Gastrocnemius medialis (tissue), 4 donors: ENCODE data around the gene C5orf52. TPM values are rescaled to one million over a fixed set of nuclear protein-coding genes. Genes with fewer than 3 reads are reported as not detected.

Experiments used
- ATAC-seq, 2 donors: fragments of 150-250 bp; one replicate each; pipeline ENCODE4 v1.9.1; 2016
- DNase-seq, 2 donors: peaks; one replicate each; pipeline ENCODE4 v3.0.0-alpha.2; 2019
- H3K27ac ChIP-seq, 4 donors: fragments of 200-600 bp; sonication (generic); 1 replicate in 1 of 4; 2 replicates in 3 of 4; pipeline ENCODE4 v1.5.1; 2016 to 2018; ENCODE audit warnings: mild to moderate bottlenecking in 2 of 4, moderate library complexity in 1 of 4
- H3K27me3 ChIP-seq, 3 donors: fragments of 200-600 bp; sonication (generic) in 2 of 3; 1 replicate in 1 of 3; 2 replicates in 2 of 3; pipeline versions ENCODE4 v1.5.1 to v1.6.0; 2016 to 2019; ENCODE audit warnings: mild to moderate bottlenecking in 1 of 3, moderate library complexity in 1 of 3
- H3K36me3 ChIP-seq, 2 donors: fragments of 200-600 bp; sonication (generic) in 1 of 2; one replicate each; pipeline ENCODE4 v1.5.1; 2017 to 2018
- H3K4me1 ChIP-seq, 2 donors: fragments of 200-600 bp; sonication (generic) in 1 of 2; one replicate each; pipeline ENCODE4 v1.5.1; 2016 to 2017; ENCODE audit warnings: mild to moderate bottlenecking in 2 of 2
- H3K4me3 ChIP-seq, 4 donors: fragments of 200-600 bp; sonication (generic) in 3 of 4; 1 replicate in 1 of 4; 2 replicates in 3 of 4; pipeline ENCODE4 v1.5.1; 2016 to 2019; ENCODE audit warnings: mild to moderate bottlenecking in 2 of 4
- H3K9me3 ChIP-seq, 3 donors: fragments of 200-600 bp; sonication (generic) in 2 of 3; 1 replicate in 1 of 3; 2 replicates in 2 of 3; pipeline ENCODE4 v1.5.1; 2016 to 2019
- POLR2A ChIP-seq, 2 donors: fragments of 450-650 bp; IDR thresholded peaks; one replicate each; pipeline ENCODE4 v1.6.1; 2017; ENCODE audit warnings: antibody characterized with exemption in 2 of 2, mild to moderate bottlenecking in 2 of 2, moderate library complexity in 2 of 2
- in situ Hi-C, 4 donors: fragments of 200-750 bp; cut with MboI; loops; one replicate each; pipeline versions ENCODE4 v1.15.0 to v1.8.0; 2017; ENCODE audit warnings: low sequenced_read_pairs in 4 of 4
- intact Hi-C: fragments of 100-400 bp; cut with DNase I; formaldehyde crosslinking; loops from one replicate; pipeline ENCODE4 v1.15.1; 2023; ENCODE audit warnings: low total_unique reads
- total RNA-seq, 4 donors: library from RNA; depleted of rRNA; stranded (reverse); fragments of >200 nt; gene quantifications; one replicate each; pipeline versions ENCODE4 v1.1.0 to v1.2.3, GENCODE V29; 2016
- TF ChIP-seq, protein P1 (sequence below), 5 experiments: fragments of 450-650 bp in 3 of 5; fragments of 200-600 bp in 2 of 5; sonication (generic) in 2 of 5; IDR thresholded peaks in 4 of 5; conservative IDR thresholded peaks in 1 of 5; 1 replicate in 4 of 5; 2 replicates in 1 of 5; pipeline ENCODE4 v1.5.1; 2016 to 2019; ENCODE audit warnings: antibody characterized with exemption in 5 of 5, mild to moderate bottlenecking in 3 of 5, moderate library complexity in 3 of 5

Gene C5orf52
- total RNA-seq, 4 donors from 2014 or later = not detected

- TF ChIP-seq, protein P1, sequence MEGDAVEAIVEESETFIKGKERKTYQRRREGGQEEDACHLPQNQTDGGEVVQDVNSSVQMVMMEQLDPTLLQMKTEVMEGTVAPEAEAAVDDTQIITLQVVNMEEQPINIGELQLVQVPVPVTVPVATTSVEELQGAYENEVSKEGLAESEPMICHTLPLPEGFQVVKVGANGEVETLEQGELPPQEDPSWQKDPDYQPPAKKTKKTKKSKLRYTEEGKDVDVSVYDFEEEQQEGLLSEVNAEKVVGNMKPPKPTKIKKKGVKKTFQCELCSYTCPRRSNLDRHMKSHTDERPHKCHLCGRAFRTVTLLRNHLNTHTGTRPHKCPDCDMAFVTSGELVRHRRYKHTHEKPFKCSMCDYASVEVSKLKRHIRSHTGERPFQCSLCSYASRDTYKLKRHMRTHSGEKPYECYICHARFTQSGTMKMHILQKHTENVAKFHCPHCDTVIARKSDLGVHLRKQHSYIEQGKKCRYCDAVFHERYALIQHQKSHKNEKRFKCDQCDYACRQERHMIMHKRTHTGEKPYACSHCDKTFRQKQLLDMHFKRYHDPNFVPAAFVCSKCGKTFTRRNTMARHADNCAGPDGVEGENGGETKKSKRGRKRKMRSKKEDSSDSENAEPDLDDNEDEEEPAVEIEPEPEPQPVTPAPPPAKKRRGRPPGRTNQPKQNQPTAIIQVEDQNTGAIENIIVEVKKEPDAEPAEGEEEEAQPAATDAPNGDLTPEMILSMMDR (IDR thresholded peaks at IDR 0.05 in 4 of 5, conservative IDR thresholded peaks at IDR 0.05 in 1 of 5) = no peak
- no peak for TF ChIP-seq POLR2A (IDR thresholded peaks at IDR 0.05)
- Histone ChIP-seq H3K4me1 (no peaks in the 10 kb centered on the region), H3K27me3 (peaks cover 7 to 13% (median 7%) of the 10 kb centered on the region in 3 donors), H3K36me3 (no peaks in the 10 kb centered on the region), H3K9me3 (no peaks in the 10 kb centered on the region), H3K4me3 (no peak overlapping the region), H3K27ac (no peak overlapping the region)
- in situ Hi-C loops = no loop called here
- intact Hi-C loops = no loop called here
- no peak for ATAC-seq
- no peak for DNase-seq
Measured at GRCh38 chr5:157648275-157648990, 22.9 kb upstream of the C5orf52 start.

GRCh38 chr5:157649101-157649500 is 22.2 kb upstream of the C5orf52 start:
- Histone ChIP-seq H3K27ac (no peak overlapping the region), H3K36me3 (no peaks in the 10 kb centered on the region), H3K27me3 (peaks cover 7 to 14% (median 7%) of the 10 kb centered on the region in 3 donors), H3K9me3 (no peaks in the 10 kb centered on the region), H3K4me1 (no peaks in the 10 kb centered on the region), H3K4me3 (no peak overlapping the region)
- DNase-seq = no peak
- TF ChIP-seq POLR2A (IDR thresholded peaks at IDR 0.05) = no peak
- TF ChIP-seq, protein P1 (IDR thresholded peaks at IDR 0.05 in 4 of 5, conservative IDR thresholded peaks at IDR 0.05 in 1 of 5) = no peak
- intact Hi-C loops (no loop called here), in situ Hi-C loops (no loop called here)
- no peak for ATAC-seq

DNA sequence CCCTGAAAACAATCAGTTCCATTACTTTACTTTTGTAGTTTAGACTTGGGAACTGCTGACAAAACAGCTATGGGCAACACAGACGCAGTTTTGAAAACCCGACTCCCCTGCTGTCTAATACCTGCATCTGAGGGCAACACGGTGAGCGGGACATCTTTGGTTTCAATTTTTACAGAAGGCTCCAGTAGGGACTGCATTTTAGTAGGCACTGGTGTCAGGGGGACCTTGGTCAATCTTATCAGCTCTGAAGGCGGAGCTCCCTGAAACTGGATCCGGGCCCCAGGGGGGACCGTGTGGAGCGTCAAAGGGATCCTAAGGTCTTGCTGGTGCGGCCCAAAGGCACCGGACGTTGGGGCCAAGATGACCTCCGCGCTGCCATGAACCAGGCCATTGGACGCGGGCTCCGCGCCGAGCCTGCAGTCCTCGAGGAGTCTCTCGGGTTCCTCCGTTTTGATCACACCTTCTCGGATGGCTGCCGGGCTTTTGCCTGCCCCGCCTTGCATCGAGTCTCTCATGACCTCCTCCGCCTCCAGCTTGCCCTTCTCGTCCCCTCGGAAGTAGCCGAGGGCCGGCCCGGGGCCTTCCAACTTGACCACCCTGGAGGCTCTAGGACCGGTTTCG is 20.2 kb upstream of the C5orf52 start:
- H3K27me3 ChIP-seq = peaks cover 7 to 14% (median 7%) of the 10 kb centered on the region in 3 donors
- intact Hi-C loops = no loop called here
- ATAC-seq (no peak), DNase-seq (no peak)
- in situ Hi-C loops = no loop called here
- peaks cover 0 to 5% (median 0%) of the 10 kb centered on the region in 3 donors for H3K9me3 ChIP-seq
- no peaks in the 10 kb centered on the region for H3K4me1 ChIP-seq
- H3K27ac ChIP-seq = no peak overlapping the region
- no peaks in the 10 kb centered on the region for H3K36me3 ChIP-seq
- H3K4me3 ChIP-seq = peak overlapping the region in 3 of 4 donors; percentile 35 to 43 (median 41)
- TF ChIP-seq, protein P1 (IDR thresholded peaks at IDR 0.05 in 4 of 5, conservative IDR thresholded peaks at IDR 0.05 in 1 of 5) = no peak
- no peak for TF ChIP-seq POLR2A (IDR thresholded peaks at IDR 0.05)

DNA sequence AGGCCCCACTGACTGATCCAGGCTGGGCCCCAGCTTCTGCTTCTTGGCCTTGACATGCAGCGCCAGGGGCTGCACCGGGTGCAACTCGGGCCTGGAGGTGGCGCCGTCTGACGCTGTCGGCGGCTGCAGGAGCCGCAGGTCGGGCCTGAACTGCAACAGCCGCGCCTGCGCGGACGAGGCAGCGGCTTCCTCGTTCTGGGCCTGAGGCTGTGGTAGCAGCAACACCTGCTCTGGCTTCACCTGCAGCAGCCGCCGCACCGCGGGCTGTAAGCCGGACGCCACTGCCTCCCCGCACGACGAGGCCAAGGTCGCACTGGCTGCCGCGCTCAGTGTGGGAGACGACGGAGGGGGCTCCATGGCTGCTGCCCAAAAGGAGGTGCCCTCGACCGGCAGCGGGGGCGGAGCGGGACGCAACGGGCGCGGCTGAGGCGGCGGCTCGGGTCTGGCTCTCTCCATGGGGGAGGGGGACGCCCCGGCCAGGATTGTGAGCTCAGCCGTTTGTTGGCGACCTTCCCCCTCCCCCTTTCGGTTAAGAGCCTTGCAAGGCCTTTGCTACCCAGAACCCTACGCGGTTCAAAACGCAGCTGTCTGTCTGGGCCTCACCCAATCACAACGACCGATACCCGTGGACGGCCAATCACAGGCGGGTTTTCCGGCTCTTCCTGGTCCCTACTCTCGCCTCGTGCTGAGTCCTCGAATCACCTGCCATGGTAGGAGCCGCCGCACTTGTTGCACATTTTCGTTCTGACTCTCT is 19.5 kb upstream of the C5orf52 start:
- Histone ChIP-seq H3K9me3 (peaks cover 0 to 5% (median 0%) of the 10 kb centered on the region in 3 donors), H3K27me3 (peaks cover 7 to 14% (median 7%) of the 10 kb centered on the region in 3 donors), H3K4me3 (peak overlapping the region; percentile 33 to 43 (median 38)), H3K27ac (no peak overlapping the region), H3K4me1 (no peaks in the 10 kb centered on the region), H3K36me3 (no peaks in the 10 kb centered on the region)
- in situ Hi-C loops (no loop called here), intact Hi-C loops (no loop called here)
- ATAC-seq = no peak
- TF ChIP-seq POLR2A (IDR thresholded peaks at IDR 0.05) = no peak
- TF ChIP-seq, protein P1 (IDR thresholded peaks at IDR 0.05 in 4 of 5, conservative IDR thresholded peaks at IDR 0.05 in 1 of 5) = peak in 1 of 5 experiments; percentile 13
- peak; percentile 11 to 14 for DNase-seq
